ENCODE data around the gene MEOX1. TPM values are rescaled to one million over a fixed set of nuclear protein-coding genes. Genes with fewer than 3 reads are reported as not detected.

MEOX1 gene
- total and polyA plus RNA-seq, 2 of the 13 experiments (the other 11 are each of a cell fraction or from before 2014, with no cell fraction given): not detected

- TF ChIP-seq BCL3 (CRISPR knock-in tag; IDR thresholded peaks at IDR 0.05) (peak; percentile 22; the same call in 1 of the 2 replicates), ZSCAN5A (CRISPR knock-in tag; IDR thresholded peaks at IDR 0.05; ENCODE audit: borderline replicate concordance) (no peak), ZNF674 (CRISPR knock-in tag; IDR thresholded peaks at IDR 0.05; ENCODE audit: low read depth) (no peak), MTA1 (CRISPR knock-in tag; IDR thresholded peaks at IDR 0.05; ENCODE audit: borderline replicate concordance) (peak; percentile 47; the same call in 1 of the 2 replicates), TRIM22 (IDR thresholded peaks at IDR 0.05) (no peak), SOX5 (CRISPR knock-in tag; IDR thresholded peaks at IDR 0.05; ENCODE audit: borderline replicate concordance) (peak; percentile 57), MZF1 (CRISPR knock-in tag; IDR thresholded peaks at IDR 0.05; ENCODE audit: borderline replicate concordance) (no peak), ZIK1 (CRISPR knock-in tag; IDR thresholded peaks at IDR 0.05; ENCODE audit: borderline replicate concordance, low read depth) (no peak), DMAP1 (CRISPR knock-in tag; IDR thresholded peaks at IDR 0.05) (peak; percentile 39; the same call in 1 of the 2 replicates), LCORL (IDR thresholded peaks at IDR 0.05) (no peak), LCORL (CRISPR knock-in tag; IDR thresholded peaks at IDR 0.05) (peak; percentile 64; the same call in 1 of the 2 replicates), ELF1 (CRISPR knock-in tag; IDR thresholded peaks at IDR 0.05) (no peak), MEIS2 (CRISPR knock-in tag; IDR thresholded peaks at IDR 0.05) (peak; percentile 49), ZNF335 (CRISPR knock-in tag; IDR thresholded peaks at IDR 0.05) (peak; percentile 84; the same call in 1 of the 2 replicates), ZXDC (CRISPR knock-in tag; IDR thresholded peaks at IDR 0.05) (no peak), SNAPC4 (CRISPR knock-in tag; IDR thresholded peaks at IDR 0.05) (0 out of 2 replicates have a peak, but pooled peaks have one; percentile 56), ZNF430 (CRISPR knock-in tag; IDR thresholded peaks at IDR 0.05) (peak; percentile 76; the same call in 1 of the 2 replicates)
These were observed 3.6 kb upstream of the MEOX1 start (continued) for GRCh38 chr17:43665084-43665936.
